ENCODE results near the gene PKP3.
"Not testable (repeated sequence)": the region's sequence is repeated elsewhere in the genome, so short reads cannot be mapped to it uniquely, and the experiment has no call there.

Gene PKP3

GRCh38 chr11:396948-397548, 3.0 kb downstream of the PKP3 start:
- DNase-seq = no peak

- no peak for DNase-seq
Measured at GRCh38 chr11:398826-399225, 4.8 kb downstream of the PKP3 start.

- DNase-seq = no peak
Measured at GRCh38 chr11:399731-400211, 5.8 kb downstream of the PKP3 start.

GRCh38 chr11:400241-400689, 6.3 kb downstream of the PKP3 start:
- DNase-seq = no peak

GRCh38 chr11:401196-401595, 7.2 kb downstream of the PKP3 start:
- DNase-seq = not testable (repeated sequence)

- DNase-seq = no peak
Measured at GRCh38 chr11:403021-403760, 9.2 kb downstream of the PKP3 start.

GRCh38 chr11:403761-404431, 9.9 kb downstream of the PKP3 start:
- DNase-seq = no peak

- DNase-seq = no peak
Measured at GRCh38 chr11:404551-405264, 10.7 kb downstream of the PKP3 start.

GRCh38 chr11:405323-405953, 11.4 kb downstream of the PKP3 start:
- DNase-seq = no peak

- no peak for DNase-seq
Measured at GRCh38 chr11:405954-406795, 12.2 kb downstream of the PKP3 start.

- DNase-seq = no peak
Measured at GRCh38 chr11:406796-407650, 13.0 kb downstream of the PKP3 start.

GRCh38 chr11:407651-408123, 13.7 kb downstream of the PKP3 start:
- DNase-seq = no peak

GRCh38 chr11:408154-409007, 14.4 kb downstream of the PKP3 start:
- no peak for DNase-seq

- no peak for DNase-seq
Measured at GRCh38 chr11:409008-409599, 15.1 kb downstream of the PKP3 start.

GRCh38 chr11:409600-410483, 15.8 kb downstream of the PKP3 start:
- DNase-seq = no peak

- not testable (repeated sequence) for DNase-seq
Measured at GRCh38 chr11:410711-411110, 16.7 kb downstream of the PKP3 start.

GRCh38 chr11:411520-411919, 17.5 kb downstream of the PKP3 start:
- DNase-seq = not testable (repeated sequence)

- no peak for DNase-seq
Measured at GRCh38 chr11:412641-413119, 18.7 kb downstream of the PKP3 start.

Data from NCI-H2107 (cell line).